Measurements from ENCODE around the gene PRKAG2. TPM values are rescaled to one million over a fixed set of nuclear protein-coding genes. Genes with fewer than 3 reads are reported as not detected.

Gene PRKAG2
- total RNA-seq, 1 donor from 2014 or later: 13.5 TPM

- no peak for DNase-seq (ENCODE audit: extremely low spot score, unreplicated experiment)
- TF ChIP-seq, protein P1, sequence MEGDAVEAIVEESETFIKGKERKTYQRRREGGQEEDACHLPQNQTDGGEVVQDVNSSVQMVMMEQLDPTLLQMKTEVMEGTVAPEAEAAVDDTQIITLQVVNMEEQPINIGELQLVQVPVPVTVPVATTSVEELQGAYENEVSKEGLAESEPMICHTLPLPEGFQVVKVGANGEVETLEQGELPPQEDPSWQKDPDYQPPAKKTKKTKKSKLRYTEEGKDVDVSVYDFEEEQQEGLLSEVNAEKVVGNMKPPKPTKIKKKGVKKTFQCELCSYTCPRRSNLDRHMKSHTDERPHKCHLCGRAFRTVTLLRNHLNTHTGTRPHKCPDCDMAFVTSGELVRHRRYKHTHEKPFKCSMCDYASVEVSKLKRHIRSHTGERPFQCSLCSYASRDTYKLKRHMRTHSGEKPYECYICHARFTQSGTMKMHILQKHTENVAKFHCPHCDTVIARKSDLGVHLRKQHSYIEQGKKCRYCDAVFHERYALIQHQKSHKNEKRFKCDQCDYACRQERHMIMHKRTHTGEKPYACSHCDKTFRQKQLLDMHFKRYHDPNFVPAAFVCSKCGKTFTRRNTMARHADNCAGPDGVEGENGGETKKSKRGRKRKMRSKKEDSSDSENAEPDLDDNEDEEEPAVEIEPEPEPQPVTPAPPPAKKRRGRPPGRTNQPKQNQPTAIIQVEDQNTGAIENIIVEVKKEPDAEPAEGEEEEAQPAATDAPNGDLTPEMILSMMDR (IDR thresholded peaks at IDR 0.05): no peak
- Mint-ChIP-seq H3K36me3 (ENCODE audit: unreplicated experiment) (no peaks in the 10 kb centered on the region), H3K27ac (ENCODE audit: unreplicated experiment) (no peak overlapping the region), H3K9me3 (ENCODE audit: unreplicated experiment) (no peaks in the 10 kb centered on the region), H3K4me3 (ENCODE audit: unreplicated experiment) (no peak overlapping the region), H3K27me3 (ENCODE audit: unreplicated experiment) (peaks cover 2% of the 10 kb centered on the region), H3K4me1 (ENCODE audit: unreplicated experiment) (peaks cover 13% of the 10 kb centered on the region)
These were observed 80.6 kb downstream of the PRKAG2 start for GRCh38 chr7:151796091-151796870.

DNA sequence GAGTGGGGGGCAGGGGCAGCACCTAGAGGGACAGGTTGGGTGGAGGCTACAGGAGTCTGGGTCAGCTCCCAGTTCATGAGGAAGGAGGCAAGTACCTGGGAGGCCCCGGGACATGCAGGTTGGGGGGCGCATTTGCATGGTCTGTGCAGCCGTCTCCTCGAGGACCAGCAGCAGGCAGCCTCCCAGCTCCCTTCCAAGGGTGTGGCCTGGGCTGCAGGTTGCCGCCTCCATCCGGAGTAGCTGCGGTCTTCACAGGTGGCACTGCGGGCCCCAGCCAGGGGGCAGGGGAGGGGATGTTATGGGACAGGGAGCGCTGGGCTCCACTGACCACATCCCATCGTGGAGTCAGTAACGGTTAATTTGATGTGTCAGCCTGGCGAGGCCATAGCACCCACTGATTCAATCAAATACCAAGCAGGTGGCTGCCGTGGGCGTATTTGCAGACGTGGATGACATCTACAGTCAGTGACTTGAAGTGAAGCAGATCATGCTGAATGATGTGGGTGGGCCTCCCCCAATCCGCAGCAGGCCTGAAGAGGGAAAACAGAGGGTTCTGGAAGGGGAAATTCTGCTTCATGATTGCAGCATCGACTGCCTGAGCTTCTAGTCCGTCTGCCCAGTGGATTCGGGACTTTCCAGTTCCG lies 81.6 kb downstream of the PRKAG2 start:
- Mint-ChIP-seq H3K27me3 (ENCODE audit: unreplicated experiment) (peaks cover 2% of the 10 kb centered on the region), H3K36me3 (ENCODE audit: unreplicated experiment) (no peaks in the 10 kb centered on the region), H3K4me1 (ENCODE audit: unreplicated experiment) (peaks cover 13% of the 10 kb centered on the region), H3K4me3 (ENCODE audit: unreplicated experiment) (no peak overlapping the region), H3K27ac (ENCODE audit: unreplicated experiment) (no peak overlapping the region), H3K9me3 (ENCODE audit: unreplicated experiment) (no peaks in the 10 kb centered on the region)
- DNase-seq (ENCODE audit: extremely low spot score, unreplicated experiment): no peak
- TF ChIP-seq, protein P1 (IDR thresholded peaks at IDR 0.05): no peak

GRCh38 chr7:151794508-151795167 lies 82.3 kb downstream of the PRKAG2 start:
- H3K27ac Mint-ChIP-seq (ENCODE audit: unreplicated experiment): no peak overlapping the region
- peaks cover 2% of the 10 kb centered on the region for H3K27me3 Mint-ChIP-seq (ENCODE audit: unreplicated experiment)
- TF ChIP-seq, protein P1 (IDR thresholded peaks at IDR 0.05): no peak
- DNase-seq (ENCODE audit: extremely low spot score, unreplicated experiment): no peak
- peaks cover 13% of the 10 kb centered on the region for H3K4me1 Mint-ChIP-seq (ENCODE audit: unreplicated experiment)
- no peaks in the 10 kb centered on the region for H3K9me3 Mint-ChIP-seq (ENCODE audit: unreplicated experiment)
- no peak overlapping the region for H3K4me3 Mint-ChIP-seq (ENCODE audit: unreplicated experiment)
- no peaks in the 10 kb centered on the region for H3K36me3 Mint-ChIP-seq (ENCODE audit: unreplicated experiment)

DNA sequence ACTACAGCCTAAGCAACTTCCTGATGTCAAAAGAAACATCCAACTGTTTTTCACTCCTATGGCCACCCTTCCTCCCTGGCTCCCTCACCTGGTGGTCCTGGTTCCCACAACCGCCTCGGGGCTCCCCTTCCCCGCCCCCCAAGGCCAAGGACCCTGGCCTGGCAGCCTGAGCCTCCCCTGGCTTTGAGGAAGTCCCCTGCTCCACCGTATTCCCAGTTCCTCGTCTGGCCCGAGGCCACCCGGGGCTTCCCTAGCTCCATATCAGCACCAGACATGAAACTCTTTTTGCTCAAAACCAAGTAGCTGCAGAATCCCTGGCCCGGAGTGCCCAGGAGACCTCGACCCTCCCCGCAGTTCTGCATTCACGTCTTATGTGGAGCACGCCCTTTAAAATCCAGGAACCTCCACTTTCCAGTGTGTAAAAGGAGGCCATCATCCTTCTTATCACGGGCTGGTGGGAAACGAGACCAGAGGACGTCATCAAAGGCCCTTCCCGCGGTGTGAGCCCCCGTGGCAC lies 82.9 kb downstream of the PRKAG2 start:
- Mint-ChIP-seq H3K4me3 (ENCODE audit: unreplicated experiment) (no peak overlapping the region), H3K9me3 (ENCODE audit: unreplicated experiment) (no peaks in the 10 kb centered on the region), H3K27ac (ENCODE audit: unreplicated experiment) (no peak overlapping the region), H3K27me3 (ENCODE audit: unreplicated experiment) (peaks cover 2% of the 10 kb centered on the region), H3K36me3 (ENCODE audit: unreplicated experiment) (no peaks in the 10 kb centered on the region), H3K4me1 (ENCODE audit: unreplicated experiment) (peaks cover 13% of the 10 kb centered on the region)
- TF ChIP-seq, protein P1 (IDR thresholded peaks at IDR 0.05): no peak
- no peak for DNase-seq (ENCODE audit: extremely low spot score, unreplicated experiment)

- peaks cover 13% of the 10 kb centered on the region for H3K4me1 Mint-ChIP-seq (ENCODE audit: unreplicated experiment)
- H3K4me3 Mint-ChIP-seq (ENCODE audit: unreplicated experiment): no peak overlapping the region
- TF ChIP-seq, protein P1 (IDR thresholded peaks at IDR 0.05): no peak
- no peak for DNase-seq (ENCODE audit: extremely low spot score, unreplicated experiment)
- H3K36me3 Mint-ChIP-seq (ENCODE audit: unreplicated experiment): no peaks in the 10 kb centered on the region
- no peaks in the 10 kb centered on the region for H3K9me3 Mint-ChIP-seq (ENCODE audit: unreplicated experiment)
- no peak overlapping the region for H3K27ac Mint-ChIP-seq (ENCODE audit: unreplicated experiment)
- peaks cover 2% of the 10 kb centered on the region for H3K27me3 Mint-ChIP-seq (ENCODE audit: unreplicated experiment)
These were observed 83.4 kb downstream of the PRKAG2 start for GRCh38 chr7:151793531-151793951.
